ENCODE results near the gene VAMP2. TPM values are rescaled to one million over a fixed set of nuclear protein-coding genes. Genes with fewer than 3 reads are reported as not detected.
A peak's percentile ranks its signal among the peaks of the same experiment; 100 is the strongest.

The VAMP2 gene
- total RNA-seq, 2 experiments from 2014 or later, result 26.7 to 27.8 TPM

DNA sequence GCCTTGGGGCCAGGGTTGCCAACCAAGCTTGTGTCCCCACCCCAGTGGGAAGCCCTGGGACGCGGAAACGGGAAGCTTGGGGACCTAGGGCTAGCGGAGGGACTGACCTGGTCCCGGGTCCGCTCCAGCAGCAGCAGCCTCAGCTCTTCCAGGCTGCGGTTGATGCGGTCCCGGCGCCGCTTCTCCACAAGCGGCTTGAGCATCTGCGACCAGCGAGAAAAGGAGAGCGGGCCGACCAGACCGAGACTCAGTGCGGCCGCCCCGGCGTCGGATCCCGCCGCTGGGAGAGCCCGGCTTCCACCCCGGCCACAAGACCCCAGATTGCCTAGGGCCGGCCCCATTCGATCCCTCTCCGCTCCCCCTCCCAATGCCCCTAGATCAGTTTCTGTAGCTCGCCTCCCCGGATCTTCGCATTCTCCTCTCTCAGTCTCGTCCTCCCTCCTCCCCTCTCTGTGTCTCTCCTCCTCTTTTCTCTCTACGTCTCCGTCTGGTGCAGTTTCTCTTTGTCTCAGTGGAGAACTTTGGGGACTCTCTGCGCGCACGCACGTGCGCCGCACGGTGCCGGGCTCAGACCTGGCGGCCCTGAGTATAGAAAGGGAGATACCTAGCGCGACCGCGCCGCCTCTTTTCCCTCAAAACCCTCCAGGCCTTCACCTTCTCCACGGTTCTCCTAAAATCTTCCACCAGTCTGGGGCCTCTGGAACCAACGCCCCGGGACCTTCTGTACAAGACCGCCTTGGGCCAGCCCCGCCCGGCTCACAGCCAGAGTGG lies 39.6 kb downstream of the VAMP2 start:
- H3K9me3 Mint-ChIP-seq (ENCODE audit: low read depth), result no peaks in the 10 kb centered on the region
- DNase-seq, result peak; percentile 75
- intact Hi-C loops (cut with DNase I, micrococcal nuclease), result loop anchor here in 1 of 2 experiments (1.0 to 5.0 kb wide), 2 partner anchors 29 to 314 kb away; partner anchors contain the start of genes NDEL1 and PER1
- peak; percentile 5 for ATAC-seq
- ChIA-PET POLR2A (interaction anchor here (1.2 to 5.0 kb wide), 3 partner anchors 49 to 87 kb away, joined by 3 to 52 read pairs (median 21); partner anchors contain the start of gene AURKB), CTCF (interaction anchor here (0.6 to 7.8 kb wide), 10 partner anchors 9 to 99 kb away, joined by 3 to 88 read pairs (median 4); no protein-coding TSS in a partner anchor)
- peak overlapping the region; percentile 47 for H3K27ac Mint-ChIP-seq
- H3K27me3 Mint-ChIP-seq, result peaks cover 19% of the 10 kb centered on the region
- H3K4me3 Mint-ChIP-seq, result peak overlapping the region; percentile 90
- H3K4me1 Mint-ChIP-seq, result peaks cover 69% of the 10 kb centered on the region
- peaks cover 7% of the 10 kb centered on the region for H3K36me3 Mint-ChIP-seq (ENCODE audit: low read depth)

DNA sequence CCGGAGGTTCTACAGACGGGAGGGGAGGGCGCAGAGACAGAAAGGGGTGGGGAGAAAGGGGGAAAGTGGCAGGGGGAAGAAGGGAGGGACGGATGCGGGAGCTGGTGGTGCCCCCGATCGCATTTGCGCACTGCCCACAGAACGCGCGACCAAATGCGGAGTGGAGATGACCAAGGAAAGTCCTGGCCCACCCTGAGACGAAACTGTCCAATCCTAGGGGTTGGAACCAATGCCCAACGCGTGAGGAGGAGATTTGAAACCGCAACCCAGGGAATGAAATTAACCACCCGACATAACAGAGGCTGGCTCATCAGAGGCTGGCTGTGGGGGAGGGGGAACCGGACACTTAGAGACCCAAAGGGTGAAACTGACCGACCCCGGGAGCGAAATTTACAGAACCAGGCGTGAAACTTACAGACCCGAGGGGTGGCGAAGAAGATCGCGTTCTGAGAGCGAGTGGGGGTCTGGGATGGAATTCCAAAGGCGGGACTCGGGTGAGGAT lies 40.3 kb downstream of the VAMP2 start:
- DNase-seq, result peak; percentile 61
- ChIA-PET POLR2A (interaction anchor here (0.6 to 5.0 kb wide), 3 partner anchors 51 to 88 kb away, joined by 3 to 52 read pairs (median 3); partner anchors contain the start of gene AURKB), CTCF (interaction anchor here (0.6 to 7.8 kb wide), 9 partner anchors 10 to 103 kb away, joined by 3 to 88 read pairs (median 3); no protein-coding TSS in a partner anchor)
- peak overlapping the region; percentile 90 for H3K4me3 Mint-ChIP-seq
- peak overlapping the region; percentile 47 for H3K27ac Mint-ChIP-seq
- peaks cover 7% of the 10 kb centered on the region for H3K36me3 Mint-ChIP-seq (ENCODE audit: low read depth)
- H3K9me3 Mint-ChIP-seq (ENCODE audit: low read depth), result no peaks in the 10 kb centered on the region
- no peak for ATAC-seq
- peaks cover 19% of the 10 kb centered on the region for H3K27me3 Mint-ChIP-seq
- intact Hi-C loops (cut with DNase I, micrococcal nuclease), result loop anchor here in 1 of 2 experiments (5.0 kb wide), 1 partner anchor 315 kb away; the partner anchor contains the start of gene NDEL1
- peaks cover 74% of the 10 kb centered on the region for H3K4me1 Mint-ChIP-seq

DNA sequence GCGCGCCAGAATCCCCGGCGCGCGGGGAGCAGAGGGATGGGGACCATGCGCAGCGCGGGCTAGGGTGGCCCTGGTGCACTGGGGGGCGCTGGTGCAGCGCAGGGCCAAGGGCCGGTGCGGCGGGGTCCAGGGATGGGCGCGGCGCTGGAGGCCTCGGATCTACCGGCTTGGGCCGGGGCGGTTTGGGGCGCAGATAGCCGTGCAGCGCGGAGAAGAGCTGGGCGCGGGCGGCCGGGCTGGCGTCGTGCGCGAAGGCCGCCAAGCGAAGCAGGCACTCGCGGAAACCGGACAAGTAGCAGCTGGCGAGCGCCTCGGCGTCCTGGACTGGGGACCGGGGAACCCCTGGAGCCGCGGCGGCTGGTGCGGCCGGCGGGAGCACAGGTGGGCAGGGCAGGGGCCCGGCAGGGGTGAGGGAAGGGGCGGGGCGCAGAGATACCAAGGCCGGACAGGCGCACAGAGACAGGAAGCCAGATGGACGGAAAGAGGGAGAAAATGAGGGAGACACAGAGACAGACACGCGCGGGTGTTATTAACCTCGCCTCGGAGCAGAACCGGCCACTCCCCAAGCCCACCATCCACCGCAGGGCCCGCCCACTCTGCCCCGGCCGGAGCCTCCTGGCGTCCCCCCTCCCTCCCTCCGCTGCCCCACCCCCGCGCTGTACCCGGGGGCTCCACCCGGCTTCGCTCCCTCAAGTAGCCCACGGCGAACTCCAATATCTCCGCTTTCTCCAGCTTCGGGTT lies 40.9 kb downstream of the VAMP2 start:
- ATAC-seq (peak; percentile 17), DNase-seq (peak; percentile 83)
- Mint-ChIP-seq H3K9me3 (ENCODE audit: low read depth) (no peaks in the 10 kb centered on the region), H3K36me3 (ENCODE audit: low read depth) (peaks cover 7% of the 10 kb centered on the region), H3K27ac (no peak overlapping the region), H3K27me3 (peaks cover 19% of the 10 kb centered on the region), H3K4me3 (peak overlapping the region; percentile 90), H3K4me1 (peaks cover 69% of the 10 kb centered on the region)
- intact Hi-C loops (cut with DNase I, micrococcal nuclease), result loop anchor here in 1 of 2 experiments (2.0 to 5.0 kb wide), 2 partner anchors 179 to 315 kb away; partner anchors contain the start of gene NDEL1
- ChIA-PET POLR2A (interaction anchor here (0.6 to 5.0 kb wide), 4 partner anchors 52 to 89 kb away, joined by 3 to 52 read pairs (median 3); partner anchors contain the start of gene AURKB), CTCF (interaction anchor here (0.7 to 7.8 kb wide), 5 partner anchors 10 to 103 kb away, joined by 3 to 88 read pairs (median 6); no protein-coding TSS in a partner anchor)

DNA sequence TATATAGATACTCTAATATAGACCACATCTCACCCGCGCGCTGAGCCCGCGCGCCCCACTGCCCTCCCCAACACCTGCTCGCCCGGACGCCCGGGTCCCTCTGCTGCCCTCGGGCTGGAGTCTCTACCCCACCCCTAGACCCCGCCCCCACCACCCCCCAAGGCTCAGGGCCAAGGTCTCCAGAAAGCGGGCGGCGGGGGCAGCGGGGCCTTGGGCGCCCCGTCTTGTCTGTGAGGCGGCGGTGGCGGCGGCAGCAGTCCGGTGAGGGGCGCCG lies 41.4 kb downstream of the VAMP2 start:
- Mint-ChIP-seq H3K27ac (no peak overlapping the region), H3K27me3 (peaks cover 22% of the 10 kb centered on the region), H3K36me3 (ENCODE audit: low read depth) (peaks cover 7% of the 10 kb centered on the region), H3K4me3 (peak overlapping the region; percentile 90), H3K4me1 (peaks cover 66% of the 10 kb centered on the region), H3K9me3 (ENCODE audit: low read depth) (no peaks in the 10 kb centered on the region)
- ATAC-seq, result no peak
- intact Hi-C loops (cut with DNase I, micrococcal nuclease), result loop anchor here in 1 of 2 experiments (2.0 to 5.0 kb wide), 2 partner anchors 179 to 316 kb away; partner anchors contain the start of gene NDEL1
- DNase-seq, result no peak
- ChIA-PET POLR2A (interaction anchor here (1.0 to 5.0 kb wide), 2 partner anchors 52 to 66 kb away, joined by 3 to 52 read pairs; no protein-coding TSS in a partner anchor), CTCF (interaction anchor here (7.8 kb wide), 1 partner anchor 35 kb away, joined by 88 read pairs; no protein-coding TSS in a partner anchor)

DNA sequence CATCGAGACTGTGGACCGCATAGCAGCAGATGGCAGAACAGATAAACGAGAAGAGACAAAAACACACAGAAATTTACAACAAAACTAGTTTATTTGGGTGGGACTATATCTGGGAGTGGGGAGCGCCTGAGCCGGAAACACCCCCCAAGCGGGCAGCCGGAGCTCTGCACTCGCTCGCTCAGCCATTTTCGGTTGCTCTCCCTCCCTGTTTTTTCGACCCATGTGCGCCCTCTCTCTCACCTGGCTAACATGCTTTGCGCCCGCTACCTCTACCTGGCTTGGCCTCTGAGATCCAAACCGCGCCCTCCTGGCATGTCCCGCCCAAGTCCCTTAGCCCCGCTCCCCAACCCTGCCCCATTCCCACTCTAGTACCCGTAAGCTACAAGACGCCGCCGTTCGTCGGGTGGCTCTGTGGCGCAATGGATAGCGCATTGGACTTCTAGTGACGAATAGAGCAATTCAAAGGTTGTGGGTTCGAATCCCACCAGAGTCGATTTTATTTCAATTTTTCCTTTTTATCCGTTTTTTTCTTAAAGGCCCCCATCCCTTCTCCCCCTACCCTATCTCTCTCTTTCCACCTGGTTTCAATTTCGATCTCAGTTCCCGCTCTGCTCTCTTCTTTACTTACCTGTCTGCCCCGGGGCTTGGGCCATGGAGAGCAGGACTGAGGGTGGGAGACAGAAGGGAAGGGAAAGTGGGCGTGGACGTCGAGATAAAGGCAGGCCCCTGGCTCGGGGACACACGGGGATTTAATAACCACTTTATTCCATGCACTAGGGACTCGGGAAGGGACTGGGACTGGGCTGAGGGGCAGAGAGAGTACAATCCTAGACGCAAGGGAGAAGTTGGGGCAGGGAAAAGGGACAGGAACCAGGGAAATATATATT lies 42.0 kb downstream of the VAMP2 start:
- peaks cover 7% of the 10 kb centered on the region for H3K36me3 Mint-ChIP-seq (ENCODE audit: low read depth)
- H3K4me1 Mint-ChIP-seq, result peaks cover 62% of the 10 kb centered on the region
- H3K4me3 Mint-ChIP-seq, result peak overlapping the region; percentile 90
- intact Hi-C loops (cut with DNase I, micrococcal nuclease), result loop anchor here (1.0 to 5.0 kb wide), 10 partner anchors 19 to 317 kb away; partner anchors contain the start of genes NDEL1 (in 1 of the 2), RANGRF (in 1 of the 2) and VAMP2 (in 1 of the 2)
- H3K27me3 Mint-ChIP-seq, result peaks cover 23% of the 10 kb centered on the region
- H3K9me3 Mint-ChIP-seq (ENCODE audit: low read depth), result no peaks in the 10 kb centered on the region
- peak; percentile 12 for ATAC-seq
- ChIA-PET POLR2A (interaction anchor here (0.6 to 5.0 kb wide), 11 partner anchors 18 to 505 kb away, joined by 3 to 52 read pairs (median 5); partner anchors contain the start of genes BORCS6, CTC1 and PFAS), CTCF (interaction anchor here (0.6 to 7.8 kb wide), 20 partner anchors 9 to 434 kb away, joined by 3 to 108 read pairs (median 18); partner anchors contain the start of genes BORCS6, CTC1, SLC25A35 and TP53)
- peak overlapping the region; percentile 90 for H3K27ac Mint-ChIP-seq
- DNase-seq, result peak; percentile 90

DNA sequence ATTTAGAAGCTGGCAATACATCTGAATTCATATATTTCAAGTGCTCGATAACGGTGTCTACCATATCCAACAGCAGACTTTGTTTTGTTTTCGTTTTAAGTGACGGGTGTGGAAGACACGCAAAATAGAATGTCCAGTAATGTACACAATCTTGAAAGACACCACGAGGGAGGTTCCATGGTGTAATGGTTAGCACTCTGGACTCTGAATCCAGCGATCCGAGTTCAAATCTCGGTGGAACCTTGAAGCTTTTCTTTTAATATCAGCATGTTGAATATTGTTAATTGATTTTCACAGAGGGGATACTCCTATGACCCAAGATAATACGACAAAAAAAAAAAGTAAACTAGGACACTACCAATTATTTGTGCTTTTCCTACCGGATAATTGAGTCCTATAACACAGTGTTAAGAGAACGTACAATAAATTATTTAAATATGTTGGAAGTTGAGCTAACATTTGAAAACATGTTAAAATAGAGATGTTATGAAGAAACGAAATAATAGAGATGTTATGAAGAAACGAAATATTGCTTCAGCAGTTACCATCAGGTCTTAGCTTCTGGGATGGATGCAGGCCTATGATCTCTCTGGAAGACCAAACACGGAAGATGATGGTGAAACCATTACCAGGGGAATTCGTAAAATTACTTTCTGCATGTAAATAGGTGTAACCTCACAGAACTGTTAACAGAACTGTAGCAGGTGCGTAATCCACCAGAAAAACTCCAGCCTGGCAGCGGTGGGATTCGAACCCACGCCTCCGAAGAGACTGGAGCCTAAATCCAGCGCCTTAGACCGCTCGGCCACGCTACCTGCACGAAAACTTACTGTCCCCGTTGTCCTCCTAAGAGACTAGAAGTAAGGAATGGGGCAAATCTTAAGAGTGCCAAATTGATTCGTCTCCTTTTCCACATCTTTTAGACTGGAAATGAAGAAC lies 42.9 kb downstream of the VAMP2 start:
- intact Hi-C loops (cut with DNase I, micrococcal nuclease), result loop anchor here (1.0 to 5.0 kb wide), 21 partner anchors 19 to 433 kb away; partner anchors contain the start of genes CTC1 (in 2 of the 2), RANGRF (in 2 of the 2), KDM6B (in 1 of the 2) and NDEL1 (in 1 of the 2)
- DNase-seq, result peak; percentile 96
- H3K36me3 Mint-ChIP-seq (ENCODE audit: low read depth), result peaks cover 5% of the 10 kb centered on the region
- peaks cover 28% of the 10 kb centered on the region for H3K27me3 Mint-ChIP-seq
- CTCF ChIA-PET, result interaction anchor here (0.6 to 7.8 kb wide), 45 partner anchors 7 to 433 kb away, joined by 3 to 108 read pairs (median 6); partner anchors contain the start of genes AURKB, BORCS6, CTC1 and GUCY2D
- H3K4me1 Mint-ChIP-seq, result peaks cover 54% of the 10 kb centered on the region
- ATAC-seq, result peak; percentile 35
- H3K27ac Mint-ChIP-seq, result peak overlapping the region; percentile 90
- POLR2A ChIA-PET, result interaction anchor here (0.6 to 5.0 kb wide), 12 partner anchors 19 to 504 kb away, joined by 3 to 52 read pairs (median 5); partner anchors contain the start of genes BORCS6, CTC1 and PFAS
- H3K4me3 Mint-ChIP-seq, result peak overlapping the region; percentile 90
- H3K9me3 Mint-ChIP-seq (ENCODE audit: low read depth), result no peaks in the 10 kb centered on the region

DNA sequence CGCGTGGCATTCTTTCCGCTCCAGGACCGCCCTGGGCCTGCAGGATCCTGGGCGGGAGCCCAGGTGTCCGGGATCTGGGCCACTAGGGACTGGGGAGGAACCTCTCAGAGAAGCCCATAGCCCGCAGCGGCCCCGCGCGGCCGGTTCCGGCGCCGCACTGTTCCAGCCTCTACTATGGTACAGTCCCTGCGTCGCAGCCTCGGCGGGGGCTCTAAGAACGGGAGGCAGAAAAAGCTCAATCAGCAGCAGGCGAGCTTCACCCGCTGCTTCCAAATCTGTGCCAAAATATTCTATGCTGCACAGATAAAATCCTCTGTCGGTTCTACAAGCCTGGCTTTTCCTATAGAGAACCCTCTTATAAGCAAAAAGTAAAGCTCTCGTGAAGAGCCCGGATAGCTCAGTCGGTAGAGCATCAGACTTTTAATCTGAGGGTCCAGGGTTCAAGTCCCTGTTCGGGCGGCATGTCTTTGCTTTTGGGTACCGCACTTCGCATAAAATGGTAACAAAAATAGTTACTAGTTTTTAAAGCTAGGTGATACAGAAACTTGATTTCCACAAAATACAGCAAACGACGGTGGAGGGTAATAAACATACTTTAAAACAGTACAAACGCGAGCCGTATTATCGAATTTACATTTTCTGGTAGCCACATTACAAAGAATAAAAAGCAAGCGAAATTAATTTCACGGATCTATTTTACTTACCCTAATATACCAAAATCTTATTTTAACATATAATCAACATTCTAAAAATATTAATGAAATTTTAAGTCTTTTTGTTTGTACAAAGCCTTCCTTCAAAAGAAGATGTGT lies 43.8 kb downstream of the VAMP2 start:
- ChIA-PET POLR2A (interaction anchor here (1.1 to 5.0 kb wide), 9 partner anchors 19 to 130 kb away, joined by 3 to 52 read pairs (median 11); partner anchors contain the start of genes BORCS6, CTC1 and PFAS), CTCF (interaction anchor here (0.6 to 7.8 kb wide), 46 partner anchors 8 to 432 kb away, joined by 3 to 108 read pairs (median 6); partner anchors contain the start of genes AURKB, BORCS6, CTC1 and GUCY2D)
- peak; percentile 94 for DNase-seq
- no peaks in the 10 kb centered on the region for H3K9me3 Mint-ChIP-seq (ENCODE audit: low read depth)
- peak; percentile 58 for ATAC-seq
- H3K4me3 Mint-ChIP-seq, result peak overlapping the region; percentile 90
- H3K27me3 Mint-ChIP-seq, result peaks cover 29% of the 10 kb centered on the region
- peaks cover 5% of the 10 kb centered on the region for H3K36me3 Mint-ChIP-seq (ENCODE audit: low read depth)
- intact Hi-C loops (cut with DNase I, micrococcal nuclease), result loop anchor here (1.0 to 5.0 kb wide), 16 partner anchors 20 to 432 kb away; partner anchors contain the start of genes CTC1 (in 2 of the 2), KDM6B (in 1 of the 2), PFAS (in 1 of the 2) and RANGRF (in 1 of the 2)
- H3K4me1 Mint-ChIP-seq, result peaks cover 46% of the 10 kb centered on the region
- peak overlapping the region; percentile 94 for H3K27ac Mint-ChIP-seq

Data from activated CD4-positive, alpha-beta T cell treated with anti-CD3 and anti-CD28 coated beads for 36 hours (primary cell).